GM18505 (cell line): ENCODE results near the gene NRDC.
"Not testable (repeated sequence)": the region's sequence is repeated elsewhere in the genome, so short reads cannot be mapped to it uniquely, and the experiment has no call there.

Source experiments
- ATAC-seq: cut with Tn5 transposase; IDR thresholded peaks from one replicate; pipeline ENCODE4 v1.9.1; 2021; ENCODE audit not compliant: unreplicated experiment
- POLR2A ChIP-seq: IDR thresholded peaks from 4 replicates; pipeline ENCODE4 v1.6.1; 2011; ENCODE audit warnings: borderline replicate concordance; ENCODE audit not compliant: insufficient read depth, insufficient read length; ENCODE audit errors: extremely low read depth

NRDC gene

DNA sequence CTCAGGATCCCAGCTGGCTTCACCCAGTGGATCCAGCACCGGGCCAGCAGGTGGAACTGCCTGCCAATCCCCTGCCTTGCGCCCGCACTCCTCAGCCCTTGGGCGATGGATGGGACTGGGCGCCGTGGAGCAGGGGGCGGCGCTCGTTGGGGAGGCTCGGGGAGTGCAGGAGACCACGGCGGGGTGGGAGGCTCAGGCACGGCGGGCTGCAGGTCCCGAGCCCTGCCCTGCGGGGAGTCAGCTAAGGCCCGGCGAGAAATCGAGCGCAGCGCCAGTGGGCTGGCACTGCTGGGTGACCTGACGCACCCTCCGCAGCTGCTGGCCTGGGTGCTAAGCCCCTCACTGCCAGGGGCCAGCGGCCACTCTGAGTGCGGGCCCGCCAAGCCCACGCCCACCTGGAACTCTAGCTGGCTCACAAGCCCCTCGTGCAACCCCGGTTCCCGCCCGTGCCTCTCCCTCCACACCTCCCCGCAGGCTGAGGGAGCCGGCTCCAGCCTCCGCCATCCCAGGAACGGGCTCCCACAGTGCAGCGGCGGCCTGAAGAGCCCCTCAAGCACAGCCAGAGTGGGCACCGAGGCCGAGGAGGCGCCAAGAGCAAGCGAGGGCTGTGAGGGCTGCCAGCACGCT lies 31.1 kb downstream of the NRDC start:
- ATAC-seq: no peak
- no peak for TF ChIP-seq POLR2A

DNA sequence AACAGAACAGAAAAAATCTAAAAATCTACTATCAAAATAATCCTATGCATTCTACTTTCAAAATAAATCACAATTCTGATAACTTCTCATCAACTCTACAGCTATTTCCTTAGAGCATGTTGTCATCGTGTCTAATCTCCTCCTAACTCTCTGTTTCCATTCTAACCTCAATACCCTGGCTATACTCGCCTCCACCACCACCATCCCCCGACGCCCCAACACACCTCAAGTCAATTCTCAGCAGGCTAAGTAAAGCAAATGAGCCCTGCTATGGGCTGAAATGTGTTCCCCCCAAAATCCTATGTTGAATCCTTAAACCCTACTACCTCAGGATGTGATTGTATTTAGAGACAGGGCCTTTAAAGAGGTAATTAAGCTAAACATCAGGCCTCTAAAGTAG lies 34.6 kb downstream of the NRDC start:
- no peak for ATAC-seq
- TF ChIP-seq POLR2A: no peak

DNA sequence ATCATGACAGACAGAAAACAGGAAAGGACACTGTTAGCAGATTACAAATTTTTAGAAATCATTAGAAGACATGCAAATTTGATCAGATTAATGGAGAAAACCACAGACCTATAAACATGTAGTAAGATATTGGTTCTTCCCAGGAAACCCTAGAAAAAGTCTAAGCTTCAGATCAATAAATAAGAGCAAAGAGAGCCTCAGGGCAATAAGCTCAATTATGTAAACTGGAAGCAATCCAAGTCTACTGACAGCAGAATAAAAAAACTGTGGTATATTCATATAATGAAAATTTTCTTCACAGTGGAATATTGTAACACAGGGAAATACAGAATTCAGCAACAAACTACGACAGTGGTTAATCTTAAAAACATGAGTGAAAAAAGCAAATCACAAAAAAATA lies 36.3 kb downstream of the NRDC start:
- TF ChIP-seq POLR2A: no peak
- ATAC-seq: no peak

DNA sequence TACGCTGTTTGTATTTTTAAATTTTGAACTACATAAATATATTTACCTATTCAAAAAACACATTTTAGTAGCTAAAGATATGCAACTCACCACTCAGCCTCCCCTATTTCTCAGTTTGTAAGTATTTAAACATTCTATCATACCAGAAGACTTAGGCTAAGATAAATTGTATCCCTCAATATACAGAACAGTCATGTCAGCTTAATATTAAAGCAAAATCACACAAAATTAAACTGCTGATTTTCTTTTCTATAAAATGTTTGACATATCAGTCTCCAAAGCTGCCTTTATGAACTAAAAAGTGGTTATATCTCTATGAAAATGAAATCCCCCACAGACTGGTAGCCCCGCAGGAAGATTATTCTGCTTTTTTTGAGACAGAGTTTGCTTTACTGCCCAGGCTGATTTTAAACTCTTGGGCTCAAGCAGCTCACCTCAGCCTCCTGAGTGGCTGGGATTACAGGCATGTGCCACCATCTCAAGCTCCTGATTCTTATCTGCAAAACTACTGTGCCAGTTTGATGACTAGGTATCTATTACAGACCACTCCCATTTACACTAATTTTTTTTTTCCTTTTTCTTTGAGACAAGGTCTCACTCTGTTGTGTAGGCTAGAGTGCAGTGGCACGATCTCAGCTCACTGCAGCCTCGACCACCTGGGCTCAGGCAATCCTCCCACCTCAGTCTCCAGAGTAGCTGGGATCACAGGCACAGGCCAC lies 37.6 kb downstream of the NRDC start:
- no peak for TF ChIP-seq POLR2A
- no peak for ATAC-seq

DNA sequence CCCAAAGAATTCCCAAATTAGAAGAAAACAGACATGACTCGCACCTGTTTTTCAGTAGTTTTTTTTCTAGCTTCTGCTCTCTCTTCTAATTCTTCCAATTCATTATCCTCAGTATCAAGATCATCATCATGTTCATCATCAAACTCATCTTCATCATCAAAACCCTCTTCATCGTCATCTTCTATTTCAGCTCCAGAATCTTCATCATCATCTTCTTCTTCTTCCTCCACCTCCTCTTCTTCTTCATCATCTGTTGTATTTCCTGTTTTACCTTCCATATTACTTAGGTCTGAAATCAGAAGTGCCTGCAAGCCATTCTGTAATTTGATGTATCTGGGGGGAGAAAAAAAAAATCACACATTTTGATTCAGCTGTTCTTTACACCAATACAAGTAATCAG lies 38.3 kb downstream of the NRDC start:
- no peak for ATAC-seq
- TF ChIP-seq POLR2A: no peak

DNA sequence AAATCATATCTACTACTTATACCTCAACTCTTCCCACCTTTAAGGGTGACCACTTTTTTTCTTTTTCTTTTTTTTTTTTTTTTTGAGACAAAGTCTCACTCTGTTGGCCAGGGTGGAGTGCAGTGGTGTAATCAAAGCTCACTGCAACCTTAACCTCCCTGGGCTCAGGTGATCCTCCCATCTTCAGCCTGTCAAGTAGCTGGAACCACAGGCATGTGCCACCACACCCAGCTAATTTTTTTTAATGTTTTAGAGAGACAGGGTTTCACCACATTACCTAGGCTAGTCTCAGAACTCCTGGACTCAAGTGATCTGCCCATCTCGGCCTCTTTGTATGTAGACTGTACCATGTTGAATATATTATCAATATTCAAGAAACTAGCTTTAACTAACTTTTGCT lies 39.4 kb downstream of the NRDC start:
- ATAC-seq: no peak
- TF ChIP-seq POLR2A: no peak

DNA sequence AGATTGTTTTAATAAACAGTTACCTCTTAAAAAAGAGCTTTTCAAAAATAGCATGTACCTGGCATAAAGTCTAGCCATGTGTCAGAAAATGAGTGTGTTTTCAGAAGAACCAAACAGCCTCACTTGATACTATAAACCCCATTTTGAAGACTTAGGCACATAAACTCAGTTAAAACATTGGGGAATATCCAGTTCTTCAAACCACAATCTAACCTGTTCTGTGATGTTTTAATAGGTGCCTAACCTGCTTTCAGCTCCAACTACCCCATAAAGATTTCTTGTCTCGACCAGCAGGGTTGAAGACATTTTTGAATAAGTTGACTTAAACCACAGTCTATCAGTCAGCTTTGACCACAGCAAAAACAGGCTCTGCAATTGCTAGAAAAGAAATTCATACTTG lies 41.3 kb downstream of the NRDC start:
- ATAC-seq: no peak

DNA sequence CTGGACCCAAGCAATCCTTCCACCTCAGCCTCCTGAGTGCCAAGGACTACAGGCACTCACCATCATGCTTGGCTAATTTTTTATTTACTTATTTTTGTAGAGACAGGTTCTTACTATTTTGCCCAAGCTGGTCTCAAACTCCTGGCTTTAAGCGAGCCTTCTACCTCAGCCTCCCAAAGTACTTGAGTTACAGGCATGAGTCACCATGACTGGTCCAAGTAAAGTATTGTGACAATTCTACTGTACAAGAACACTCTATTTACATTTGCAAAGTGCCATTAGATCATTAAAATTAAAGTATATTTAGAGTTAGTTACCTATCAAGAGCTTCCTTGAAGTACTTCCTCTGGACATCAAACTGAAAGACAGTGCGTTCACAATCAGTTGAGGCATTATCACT lies 44.8 kb downstream of the NRDC start:
- no peak for ATAC-seq

More for the DNA sequence above, 41.3 kb downstream of the NRDC start:
- no peak for TF ChIP-seq POLR2A

DNA sequence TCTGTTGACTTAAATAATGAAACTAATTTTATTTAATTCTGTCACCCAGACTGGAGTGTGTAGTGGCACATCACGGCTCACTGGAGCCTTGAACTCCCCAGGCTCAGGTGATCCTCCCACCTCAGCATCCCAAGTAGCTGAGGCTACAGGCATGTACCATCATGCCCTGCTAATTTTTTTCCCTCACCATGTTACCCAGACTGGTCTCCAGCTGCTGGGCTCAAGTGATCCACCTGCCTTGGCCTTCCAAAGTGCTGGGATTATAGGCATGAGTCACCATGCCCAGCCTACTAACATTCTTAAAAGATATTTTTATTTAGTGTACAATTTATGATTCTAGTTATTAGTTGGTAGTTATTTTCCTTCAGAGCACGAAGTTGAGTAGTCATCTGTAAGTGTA lies 49.5 kb downstream of the NRDC start:
- ATAC-seq: no peak
- no peak for TF ChIP-seq POLR2A

More for the DNA sequence above, 44.8 kb downstream of the NRDC start:
- no peak for TF ChIP-seq POLR2A

DNA sequence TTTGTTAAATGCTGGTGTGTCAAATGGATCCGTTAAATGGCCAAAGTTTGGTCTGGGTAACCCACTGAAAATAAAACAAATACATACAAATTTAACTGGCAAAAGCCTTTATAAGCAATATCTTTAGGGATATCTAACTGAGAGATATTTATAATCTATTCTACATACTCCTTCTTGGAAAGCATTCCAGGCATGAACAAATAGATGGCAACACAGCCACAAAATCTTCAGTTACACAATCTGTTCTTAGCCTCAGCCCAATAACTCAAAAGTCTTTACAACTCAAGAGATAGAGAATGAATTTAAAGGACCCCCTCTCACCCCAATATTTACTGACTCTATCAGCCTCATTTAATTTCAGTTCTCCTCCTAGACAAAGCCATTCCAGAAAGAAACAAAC lies 58.7 kb downstream of the NRDC start:
- TF ChIP-seq POLR2A: no peak

DNA sequence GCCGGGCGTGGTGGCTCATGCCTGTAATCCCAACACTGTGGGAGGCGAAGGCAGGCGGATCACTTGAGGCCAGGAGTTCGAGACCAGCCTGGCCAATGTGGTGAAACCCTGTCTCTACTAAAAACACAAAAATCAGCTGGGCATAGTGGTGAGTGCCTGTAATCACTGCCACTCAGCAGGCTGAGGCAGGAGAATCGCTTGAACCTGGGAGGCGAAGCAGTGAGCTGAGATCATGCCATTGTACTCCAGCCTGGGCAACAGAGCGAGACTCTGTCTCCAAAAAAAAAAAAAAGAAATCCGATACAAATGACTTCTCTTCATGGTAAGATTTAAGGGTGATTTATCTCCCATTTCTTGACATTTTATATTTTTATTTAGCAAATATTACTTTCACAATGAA lies 59.5 kb downstream of the NRDC start:
- not testable (repeated sequence) for ATAC-seq

More for the DNA sequence above, 58.7 kb downstream of the NRDC start:
- no peak for ATAC-seq

DNA sequence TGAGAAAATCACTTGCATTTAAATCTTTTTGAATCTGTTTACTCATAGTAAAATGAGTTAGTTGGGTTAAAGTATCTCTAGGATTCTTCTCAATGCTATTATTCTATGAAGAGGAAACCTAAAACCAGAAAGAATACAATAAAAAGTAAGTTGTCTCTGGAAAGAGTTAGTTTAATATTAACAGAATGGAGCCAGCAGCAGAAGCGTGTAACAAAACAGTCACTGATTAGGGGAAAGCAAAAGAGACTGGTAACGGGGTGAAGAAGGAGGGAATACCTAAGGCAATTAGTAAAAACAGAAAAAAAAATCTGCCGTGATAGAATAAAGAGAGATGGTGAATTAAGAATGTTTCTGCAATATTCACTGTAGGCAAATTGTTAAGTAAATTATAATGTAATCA lies 60.0 kb downstream of the NRDC start:
- TF ChIP-seq POLR2A: no peak
- no peak for ATAC-seq

DNA sequence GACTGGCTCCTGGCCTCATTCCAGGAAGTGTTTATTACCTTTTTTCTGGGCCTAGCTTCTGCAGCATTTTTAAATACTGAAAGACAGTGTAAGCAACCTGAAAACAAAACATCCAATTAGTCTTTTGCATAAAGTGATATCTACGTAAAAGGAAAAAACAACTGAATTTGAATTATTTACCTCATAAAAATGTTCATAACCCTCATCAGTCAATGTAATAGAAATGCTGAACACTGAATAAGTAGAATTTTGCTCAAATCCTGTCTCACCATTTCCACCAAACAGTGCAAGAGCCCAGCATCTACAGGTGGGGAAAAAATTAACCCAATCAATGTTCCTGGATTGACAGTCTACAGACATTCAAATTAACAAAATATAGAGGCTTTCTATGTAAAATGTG lies 64.0 kb downstream of the NRDC start:
- no peak for ATAC-seq

DNA sequence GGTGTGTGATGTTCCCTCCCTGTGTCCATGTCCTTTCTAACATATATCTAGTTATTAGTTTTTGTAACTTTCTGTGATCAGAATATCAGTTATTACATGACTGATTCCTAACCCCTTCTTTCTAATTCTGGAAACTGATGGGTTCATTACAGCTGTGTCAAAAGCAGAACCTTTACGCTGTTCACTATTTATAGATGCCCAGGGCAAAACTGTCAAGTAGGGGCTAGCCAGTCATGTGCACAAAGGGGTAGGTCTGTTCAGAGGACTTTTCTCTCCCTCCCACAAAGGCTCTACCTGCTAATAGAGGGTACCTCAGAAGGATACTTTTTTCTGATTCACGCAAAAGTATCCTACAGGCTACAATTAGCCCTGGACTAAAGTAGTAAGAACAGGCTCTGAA lies 79.2 kb downstream of the NRDC start:
- TF ChIP-seq POLR2A: no peak
- no peak for ATAC-seq

More for the DNA sequence above, 64.0 kb downstream of the NRDC start:
- TF ChIP-seq POLR2A: no peak
